CD14-positive monocyte (primary cell): ENCODE results near the gene TKT. TPM values are rescaled to one million over a fixed set of nuclear protein-coding genes. Genes with fewer than 3 reads are reported as not detected.

Source experiments
- DNase-seq, 3 donors: peaks; one replicate each; pipeline ENCODE4 v3.0.0-alpha.2; 2011 to 2022
- H2AFZ ChIP-seq: 2 replicates; pipeline ENCODE4 v1.6.0; 2012; ENCODE audit warnings: mild to moderate bottlenecking, low read depth, low read length, inconsistent platforms; ENCODE audit not compliant: insufficient read depth, poor library complexity, severe bottlenecking
- H3K27ac ChIP-seq, 2 donors: 1 replicate in 1 of 2; 2 replicates in 1 of 2; pipeline ENCODE4 v1.5.1; 2012 to 2013; ENCODE audit warnings: low read length in 2 of 2, control low read depth in 1 of 2, inconsistent platforms in 1 of 2, low read depth in 1 of 2, mild to moderate bottlenecking in 1 of 2
- H3K27me3 ChIP-seq, 2 donors: one replicate each; pipeline versions ENCODE4 v1.6.0 to v1.6.1; 2011 to 2013; ENCODE audit warnings: low read length in 2 of 2; ENCODE audit not compliant: control insufficient read depth in 2 of 2, insufficient read depth in 2 of 2
- H3K36me3 ChIP-seq, 2 donors: replicated peaks in 1 of 2; 1 replicate in 1 of 2; 2 replicates in 1 of 2; pipeline versions ENCODE4 v1.5.1 to v1.6.1; 2012 to 2013; ENCODE audit warnings: low read length in 2 of 2, control low read depth in 1 of 2, inconsistent platforms in 1 of 2, mild to moderate bottlenecking in 1 of 2; ENCODE audit not compliant: insufficient read depth in 2 of 2, control insufficient read depth in 1 of 2
- H3K4me1 ChIP-seq, 2 donors: 1 replicate in 1 of 2; 2 replicates in 1 of 2; pipeline versions ENCODE4 v1.5.1 to v1.6.1; 2012 to 2013; ENCODE audit warnings: low read length in 2 of 2, control low read depth in 1 of 2, inconsistent platforms in 1 of 2, mild to moderate bottlenecking in 1 of 2, moderate library complexity in 1 of 2; ENCODE audit not compliant: insufficient read depth in 2 of 2, control insufficient read depth in 1 of 2
- H3K4me2 ChIP-seq: replicated peaks from 2 replicates; pipeline ENCODE3; 2012; ENCODE audit warnings: low read length, moderate library complexity, mild to moderate bottlenecking; ENCODE audit not compliant: poor library complexity, severe bottlenecking; ENCODE audit errors: extremely low read depth
- H3K4me3 ChIP-seq, 3 experiments: fragments of 200-600 bp in 1 of 3; sonication (generic) in 1 of 3; replicated peaks in 1 of 3; 1 replicate in 2 of 3; 2 replicates in 1 of 3; pipeline ENCODE4 v1.5.1; 2011 to 2013; ENCODE audit warnings: low read length in 3 of 3, mild to moderate bottlenecking in 3 of 3, control low read depth in 2 of 3, low read depth in 2 of 3, inconsistent platforms in 1 of 3, moderate library complexity in 1 of 3
- H3K79me2 ChIP-seq: 2 replicates; pipeline ENCODE4 v1.6.0; 2012; ENCODE audit warnings: mild to moderate bottlenecking, control low read depth, inconsistent platforms, low read length, moderate library complexity; ENCODE audit not compliant: insufficient read depth
- H3K9ac ChIP-seq: 2 replicates; pipeline ENCODE4 v1.6.0; 2017; ENCODE audit warnings: low read length, mild to moderate bottlenecking; ENCODE audit not compliant: insufficient read depth, poor library complexity, severe bottlenecking
- H3K9me3 ChIP-seq, 2 donors: replicated peaks in 1 of 2; 1 replicate in 1 of 2; 2 replicates in 1 of 2; pipeline versions ENCODE4 v1.5.1 to v1.6.1; 2012 to 2013; ENCODE audit warnings: low read length in 2 of 2, control low read depth in 1 of 2; ENCODE audit not compliant: control insufficient read depth in 1 of 2, insufficient read depth in 1 of 2
- H4K20me1 ChIP-seq: 2 replicates; pipeline ENCODE4 v1.6.0; 2012; ENCODE audit warnings: mild to moderate bottlenecking, low read length, control low read depth, moderate library complexity; ENCODE audit not compliant: insufficient read depth
- H3K27ac Mint-ChIP-seq, 7 donors: one replicate each; pipeline ENCODE4 v1.8.0; 2020; ENCODE audit warnings: mild to moderate bottlenecking in 7 of 7, mixed read lengths in 7 of 7, moderate library complexity in 6 of 7, inconsistent platforms in 2 of 7
- H3K27me3 Mint-ChIP-seq, 3 donors: one replicate each; pipeline ENCODE4 v1.8.0; 2021 to 2022; ENCODE audit warnings: low read depth in 3 of 3, mild to moderate bottlenecking in 3 of 3, mixed read lengths in 3 of 3, moderate library complexity in 3 of 3, inconsistent platforms in 1 of 3
- H3K36me3 Mint-ChIP-seq, 2 donors: one replicate each; pipeline ENCODE4 v1.8.0; 2020; ENCODE audit warnings: mixed read lengths in 2 of 2, inconsistent platforms in 1 of 2, mild to moderate bottlenecking in 1 of 2
- H3K4me1 Mint-ChIP-seq: one replicate; pipeline ENCODE4 v1.8.0; 2020; ENCODE audit warnings: mild to moderate bottlenecking, mixed read lengths
- H3K4me3 Mint-ChIP-seq, 2 donors: one replicate each; pipeline ENCODE4 v1.8.0; 2020; ENCODE audit warnings: mild to moderate bottlenecking in 2 of 2, mixed read lengths in 2 of 2, moderate library complexity in 1 of 2
- H3K9me3 Mint-ChIP-seq, 7 donors: one replicate each; pipeline ENCODE4 v1.8.0; 2020 to 2022; ENCODE audit warnings: mixed read lengths in 7 of 7, mild to moderate bottlenecking in 6 of 7, moderate library complexity in 6 of 7, inconsistent platforms in 2 of 7
- WGBS: methylation state at CpG from one replicate; pipeline ENCODE4 v1.1.5; 2013; ENCODE audit warnings: missing lambda C conversion rate; ENCODE audit not compliant: insufficient coverage; 5-methylcytosine and 5-hydroxymethylcytosine counted together
- intact Hi-C, 2 donors: fragments of 100-400 bp; cut with micrococcal nuclease; formaldehyde crosslinking; loops; one replicate each; pipeline versions ENCODE4 v1.15.0 to v1.15.1; 2023
- polyA minus RNA-seq: library from RNA; depleted of rRNA, polyadenylated mRNA; stranded (reverse); fragments of >200 nt; gene quantifications from 2 replicates; pipeline ENCODE4 v1.2.3, GENCODE V29; 2012
- polyA plus RNA-seq, 3 donors: library from polyadenylated mRNA; depleted of rRNA in 1 of 3; unstranded in 2 of 3; stranded (reverse) in 1 of 3; fragments of 300-500 nt in 2 of 3; fragments of >200 nt in 1 of 3; fragmentation: Illumina TruSeq in 2 of 3; gene quantifications; 1 replicate in 2 of 3; 2 replicates in 1 of 3; pipeline ENCODE4 v1.2.3, GENCODE V29; 2012 to 2021
- total RNA-seq, 12 experiments: library from RNA in 1 of 12; stranded (reverse) in 1 of 12; fragments of 120-200 nt in 1 of 12; gene quantifications; one replicate each; pipeline ENCODE4 v1.2.4 and lab custom pipeline; 2013 to 2026; ENCODE audit warnings: mixed read lengths in 6 of 12, inconsistent platforms in 1 of 12
- TF ChIP-seq, protein P1 (sequence below): fragments of 200-600 bp; IDR thresholded peaks from one replicate; pipeline ENCODE4 v1.8.0; 2022; ENCODE audit warnings: antibody characterized with exemption, mild to moderate bottlenecking

The TKT gene, protein sequence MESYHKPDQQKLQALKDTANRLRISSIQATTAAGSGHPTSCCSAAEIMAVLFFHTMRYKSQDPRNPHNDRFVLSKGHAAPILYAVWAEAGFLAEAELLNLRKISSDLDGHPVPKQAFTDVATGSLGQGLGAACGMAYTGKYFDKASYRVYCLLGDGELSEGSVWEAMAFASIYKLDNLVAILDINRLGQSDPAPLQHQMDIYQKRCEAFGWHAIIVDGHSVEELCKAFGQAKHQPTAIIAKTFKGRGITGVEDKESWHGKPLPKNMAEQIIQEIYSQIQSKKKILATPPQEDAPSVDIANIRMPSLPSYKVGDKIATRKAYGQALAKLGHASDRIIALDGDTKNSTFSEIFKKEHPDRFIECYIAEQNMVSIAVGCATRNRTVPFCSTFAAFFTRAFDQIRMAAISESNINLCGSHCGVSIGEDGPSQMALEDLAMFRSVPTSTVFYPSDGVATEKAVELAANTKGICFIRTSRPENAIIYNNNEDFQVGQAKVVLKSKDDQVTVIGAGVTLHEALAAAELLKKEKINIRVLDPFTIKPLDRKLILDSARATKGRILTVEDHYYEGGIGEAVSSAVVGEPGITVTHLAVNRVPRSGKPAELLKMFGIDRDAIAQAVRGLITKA
- total RNA-seq (2013): 1,202 TPM
- polyA plus RNA-seq (100 to 1,000 TPM; 496 to 582 (median 562) TPM), polyA minus RNA-seq (1,379 and 2,220 TPM in 2 replicates), total RNA-seq (lab: John Stamatoyannopoulos, UW) (148 to 952 (median 708) reads per million in 11 experiments)

DNA sequence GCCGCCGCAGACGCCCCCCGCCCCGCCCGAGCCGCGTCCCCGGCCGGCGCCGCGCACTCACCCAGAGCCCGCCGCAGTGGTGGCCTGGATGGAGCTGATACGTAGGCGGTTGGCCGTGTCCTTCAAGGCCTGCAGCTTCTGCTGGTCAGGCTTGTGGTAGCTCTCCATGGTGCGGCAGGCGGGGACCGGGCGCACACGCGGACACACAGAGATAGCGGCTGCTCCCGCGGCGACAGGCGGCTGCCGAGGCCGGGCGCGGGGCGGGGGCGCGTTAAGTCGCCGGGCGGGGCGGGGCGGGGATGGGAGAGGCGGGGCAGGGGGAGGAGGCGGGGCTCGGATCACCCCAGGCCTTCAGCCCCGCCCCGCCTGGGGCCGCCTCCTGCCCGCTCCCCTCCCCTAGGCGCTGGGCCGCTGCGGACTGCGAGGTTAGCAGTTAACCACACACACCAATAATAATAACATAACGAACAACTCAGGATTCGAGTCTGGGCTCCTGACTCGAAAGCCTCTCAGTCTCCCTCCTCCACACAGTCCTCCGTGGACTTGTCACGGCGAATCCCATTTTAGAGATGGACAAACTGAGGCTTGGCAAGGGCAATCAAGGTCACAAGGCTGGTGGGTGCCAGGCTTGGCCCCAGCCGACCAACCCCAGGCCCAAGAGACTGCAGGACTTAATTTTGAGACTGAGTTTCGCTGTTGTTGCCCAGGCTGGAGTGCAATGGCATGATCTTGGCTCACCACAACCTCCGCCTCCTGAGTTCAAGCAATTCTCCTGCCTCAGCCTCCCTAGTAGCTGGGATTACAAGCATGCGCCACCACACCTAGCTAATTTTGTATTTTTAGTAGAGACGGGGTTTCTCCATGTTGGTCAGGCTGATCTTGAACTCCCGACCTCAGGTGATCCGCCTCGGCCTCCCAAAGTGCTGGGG, at the start of gene TKT:
TKT (minus strand) TSS at position 248 of the 929 bp plus-strand sequence; CDS start at position 168, 80 bp downstream.
- H3K79me2 ChIP-seq: peaks cover 50% of the 10 kb centered on the region
- peak within 1 kb of the TSS; percentile 83 to 99 (median 91) for H3K4me3 ChIP-seq
- DNase-seq: peak; percentile 77 to 81 (median 81)
- H3K4me3 Mint-ChIP-seq: peak within 1 kb of the TSS; percentile 94 to 96
- H3K36me3 ChIP-seq: no peaks in the 10 kb centered on the region
- H3K27me3 Mint-ChIP-seq: peaks cover 1 to 2% (median 2%) of the 10 kb centered on the region in 3 donors
- peaks cover 30% of the 10 kb centered on the region for H4K20me1 ChIP-seq
- TF ChIP-seq, protein P1, sequence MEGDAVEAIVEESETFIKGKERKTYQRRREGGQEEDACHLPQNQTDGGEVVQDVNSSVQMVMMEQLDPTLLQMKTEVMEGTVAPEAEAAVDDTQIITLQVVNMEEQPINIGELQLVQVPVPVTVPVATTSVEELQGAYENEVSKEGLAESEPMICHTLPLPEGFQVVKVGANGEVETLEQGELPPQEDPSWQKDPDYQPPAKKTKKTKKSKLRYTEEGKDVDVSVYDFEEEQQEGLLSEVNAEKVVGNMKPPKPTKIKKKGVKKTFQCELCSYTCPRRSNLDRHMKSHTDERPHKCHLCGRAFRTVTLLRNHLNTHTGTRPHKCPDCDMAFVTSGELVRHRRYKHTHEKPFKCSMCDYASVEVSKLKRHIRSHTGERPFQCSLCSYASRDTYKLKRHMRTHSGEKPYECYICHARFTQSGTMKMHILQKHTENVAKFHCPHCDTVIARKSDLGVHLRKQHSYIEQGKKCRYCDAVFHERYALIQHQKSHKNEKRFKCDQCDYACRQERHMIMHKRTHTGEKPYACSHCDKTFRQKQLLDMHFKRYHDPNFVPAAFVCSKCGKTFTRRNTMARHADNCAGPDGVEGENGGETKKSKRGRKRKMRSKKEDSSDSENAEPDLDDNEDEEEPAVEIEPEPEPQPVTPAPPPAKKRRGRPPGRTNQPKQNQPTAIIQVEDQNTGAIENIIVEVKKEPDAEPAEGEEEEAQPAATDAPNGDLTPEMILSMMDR: no peak
- peak within 1 kb of the TSS; percentile 83 for H3K4me2 ChIP-seq
- 7% methylated on average over 52 of the region's 66 CpGs for WGBS
- no peaks in the 10 kb centered on the region for H3K27me3 ChIP-seq
- H3K4me1 Mint-ChIP-seq: peaks cover 49% of the 10 kb centered on the region
- H3K27ac ChIP-seq: peak within 1 kb of the TSS; percentile 94 to 97
- intact Hi-C loops: loop anchor here (5.0 to 10.0 kb wide), 2 partner anchors 94 to 361 kb away; partner anchors contain the start of genes PRKCD (in 1 of the 2) and STIMATE (in 1 of the 2)
- H3K27ac Mint-ChIP-seq: peak within 1 kb of the TSS; percentile 96 to 100 (median 99)
- no peaks in the 10 kb centered on the region for H3K9me3 Mint-ChIP-seq
- no peaks in the 10 kb centered on the region for H3K9me3 ChIP-seq
- H3K36me3 Mint-ChIP-seq: peaks cover 7 to 13% of the 10 kb centered on the region in 2 donors
- peak within 1 kb of the TSS; percentile 80 for H3K9ac ChIP-seq
- H2AFZ ChIP-seq: no peak within 1 kb of the TSS
- H3K4me1 ChIP-seq: peaks cover 41 to 43% of the 10 kb centered on the region in 2 donors
